Inflammatory macrophage treated with lipopolysaccharide for 1 hour (primary cell): ENCODE data around the gene VWA8.
"Not testable (repeated sequence)": the region's sequence is repeated elsewhere in the genome, so short reads cannot be mapped to it uniquely, and the experiment has no call there.

Experiments used
- DNase-seq, 2 donors: peaks; one replicate each; pipeline ENCODE4 v3.0.0-alpha.2; 2020 to 2022

VWA8 gene

DNA sequence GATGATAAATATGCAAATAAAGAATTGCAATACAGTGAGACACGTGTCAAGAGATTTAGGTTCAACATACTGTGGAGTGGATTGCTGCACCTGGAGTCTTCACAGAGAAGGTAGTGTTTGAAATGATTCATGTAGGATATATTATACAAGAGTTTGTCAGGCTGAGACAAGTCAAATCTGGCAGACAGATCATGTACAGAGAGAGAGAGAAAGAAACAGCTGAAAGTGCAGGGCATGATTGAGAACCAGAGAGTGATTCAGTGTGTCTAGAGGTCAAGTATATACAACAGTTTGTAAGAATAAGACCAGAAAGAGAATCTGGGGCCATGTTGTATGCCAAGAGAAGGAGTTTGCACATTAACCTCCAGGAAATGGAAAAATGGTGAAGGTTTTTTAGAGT, 2.1 kb upstream of the VWA8 start:
- DNase-seq = no peak

DNA sequence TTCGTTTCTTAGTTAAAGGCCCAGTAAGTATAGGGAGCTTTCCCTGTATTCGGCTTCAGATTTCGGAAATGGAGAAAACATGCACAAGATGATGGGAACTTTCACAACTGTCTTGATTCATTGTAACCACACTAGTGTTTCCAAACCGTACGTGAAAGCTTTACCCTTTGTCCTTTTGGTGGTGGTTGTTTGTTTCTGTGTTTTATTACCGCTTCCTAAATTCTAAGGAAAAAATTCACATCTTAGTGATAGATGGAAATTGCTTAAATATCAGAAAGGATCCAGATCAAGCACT, 504 bp upstream of the VWA8 start:
- DNase-seq = no peak

DNA sequence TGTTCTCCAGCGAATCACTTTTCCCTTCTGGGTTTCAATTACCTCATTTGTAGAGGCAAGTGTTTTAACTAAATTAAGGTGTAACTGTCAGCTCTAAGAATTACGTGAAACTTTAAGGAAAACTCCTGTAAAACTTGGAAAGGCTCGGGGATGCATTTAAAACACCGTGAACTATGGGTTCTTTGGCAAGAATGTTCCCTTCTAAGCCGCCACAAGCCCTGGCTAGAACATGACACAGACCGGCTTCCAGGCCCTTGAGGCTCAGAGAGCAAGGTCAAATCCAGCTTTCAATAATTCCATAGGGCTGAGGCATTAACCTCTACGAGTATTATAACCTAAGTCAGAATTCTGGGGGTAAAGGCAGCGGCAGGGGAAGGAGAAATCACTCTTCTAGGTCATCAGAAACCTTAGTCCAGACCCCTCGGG, 685 bp downstream of the VWA8 start:
- DNase-seq = peak in 1 of 2 donors; percentile 28

GRCh38 chr13:41956272-41956671, 4.6 kb downstream of the VWA8 start:
- DNase-seq = no peak

DNA sequence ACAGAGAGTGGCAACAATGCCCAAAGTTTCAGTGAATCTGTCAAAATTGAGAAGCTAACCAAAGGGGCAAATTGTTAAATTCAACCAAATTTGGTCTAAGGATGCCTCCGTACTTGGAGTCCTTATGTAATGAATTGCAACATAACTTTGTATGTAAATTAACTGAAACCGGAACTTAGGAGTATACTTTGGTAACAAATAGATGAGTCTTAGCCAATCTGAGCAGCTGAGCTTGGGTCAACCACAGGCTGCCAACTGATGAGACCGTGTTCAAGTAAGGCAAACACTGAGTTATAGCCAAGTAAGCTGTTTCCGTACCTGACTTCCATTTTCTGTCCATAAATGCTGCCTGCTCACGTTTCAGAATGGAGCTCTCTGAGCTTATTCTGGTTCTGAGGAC, 5.3 kb downstream of the VWA8 start:
- peak; percentile 81 to 91 for DNase-seq

DNA sequence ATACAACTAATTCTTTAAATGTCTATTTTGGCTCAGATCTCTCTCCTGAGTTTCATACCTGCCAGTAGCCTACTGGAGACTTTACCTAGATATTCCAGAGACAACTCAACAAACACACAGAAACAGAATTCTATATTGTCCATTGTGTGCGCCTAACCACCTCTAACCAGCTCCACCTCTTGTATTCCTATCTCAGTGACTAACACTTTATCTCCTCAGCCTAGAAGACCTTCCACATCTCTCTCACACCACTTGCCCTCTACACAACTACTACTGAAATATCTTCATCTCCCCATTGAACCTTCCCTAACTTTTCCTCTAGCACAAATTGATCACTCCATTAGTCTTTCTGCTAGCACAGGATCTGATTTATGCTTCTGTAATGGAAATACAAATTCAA, 6.7 kb downstream of the VWA8 start:
- no peak for DNase-seq

- no peak for DNase-seq
These were observed 8.2 kb downstream of the VWA8 start for GRCh38 chr13:41952749-41953148.

- DNase-seq = not testable (repeated sequence)
These were observed 11.8 kb downstream of the VWA8 start for GRCh38 chr13:41949104-41949503.

DNA sequence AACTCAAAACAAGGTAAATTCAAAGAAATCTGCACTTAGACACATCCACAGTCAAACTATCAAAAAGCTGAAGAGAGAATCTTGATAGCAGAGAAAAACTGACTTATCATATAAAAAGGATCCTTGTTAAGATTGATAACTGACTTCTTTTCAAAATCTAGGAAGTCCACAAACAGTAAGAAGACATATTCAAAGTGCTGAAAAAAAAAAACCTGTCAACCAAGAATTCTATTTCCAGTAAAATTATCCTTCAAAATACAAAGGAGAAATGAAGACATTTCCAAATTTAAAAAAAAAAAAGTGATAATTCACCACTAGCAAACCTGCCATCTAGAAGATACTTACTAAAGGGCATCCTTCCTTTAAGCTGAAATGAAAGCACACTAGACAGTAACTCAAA, 15.0 kb downstream of the VWA8 start:
- DNase-seq = no peak

DNA sequence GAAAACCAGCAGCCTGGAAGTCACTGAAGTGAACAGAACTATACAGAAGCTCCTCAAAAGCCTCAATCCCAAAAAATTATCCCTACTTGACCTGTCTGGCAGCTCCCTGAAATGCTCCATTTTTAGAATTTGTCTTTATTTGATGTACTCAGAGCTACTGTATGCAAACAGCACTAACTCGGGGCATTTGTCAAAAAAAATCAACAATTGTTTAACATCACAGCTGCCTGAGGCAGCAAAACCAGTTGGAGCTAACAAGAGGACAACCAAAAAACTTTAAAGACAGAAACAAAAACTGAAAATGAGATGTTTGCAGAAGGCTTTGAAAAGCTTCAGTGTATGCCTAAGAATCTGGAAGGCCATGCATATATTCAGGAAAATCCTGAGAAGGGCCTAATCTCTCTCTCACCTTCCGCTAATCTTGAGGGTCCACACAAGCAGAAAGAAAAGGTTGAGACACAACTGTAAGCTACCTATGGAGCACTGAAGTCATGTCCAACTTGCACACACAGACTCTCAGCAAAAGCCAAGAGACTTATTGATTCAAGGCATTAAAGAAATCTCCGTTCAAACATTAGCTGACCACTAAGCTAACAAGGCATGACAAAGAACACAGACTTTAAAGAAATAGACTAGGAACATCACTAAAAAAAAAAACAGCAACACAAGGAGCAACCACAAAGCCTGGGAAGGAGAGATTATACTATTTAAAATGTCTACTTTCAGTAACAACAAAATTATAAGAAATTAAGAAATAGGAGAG, 16.1 kb downstream of the VWA8 start:
- DNase-seq = no peak

GRCh38 chr13:41944229-41944628, 16.7 kb downstream of the VWA8 start:
- DNase-seq = no peak

DNA sequence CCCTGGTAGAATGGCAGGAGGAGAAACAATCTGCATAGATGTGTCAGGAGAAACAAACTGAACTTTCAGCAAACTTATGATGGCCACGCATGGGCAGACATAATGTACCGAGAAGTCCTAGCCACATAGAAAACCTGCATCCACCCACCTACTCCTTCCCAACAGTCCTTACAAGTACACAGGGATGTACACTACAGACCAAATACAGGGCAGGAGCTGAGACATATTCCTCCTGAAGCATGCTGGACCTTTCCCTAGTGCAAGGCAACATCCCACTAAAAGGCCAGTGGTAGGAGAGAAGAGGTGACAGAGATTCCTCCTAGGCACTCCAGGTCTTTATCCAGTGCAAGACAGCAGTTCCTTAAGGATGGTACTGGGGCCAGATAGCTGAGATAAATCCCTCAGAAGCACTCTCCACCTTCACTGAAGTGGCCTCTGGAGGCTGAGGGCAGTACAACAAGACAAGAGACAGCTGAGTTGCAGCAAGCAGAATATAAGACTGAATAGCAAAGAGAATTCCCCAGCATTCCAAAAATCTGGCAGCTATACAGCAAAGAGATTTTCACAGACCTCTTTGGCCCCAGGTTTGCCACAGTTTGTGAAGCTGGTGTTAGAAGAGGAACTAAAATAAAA, 18.3 kb downstream of the VWA8 start:
- DNase-seq = no peak

- DNase-seq = no peak
These were observed 19.7 kb downstream of the VWA8 start for GRCh38 chr13:41941174-41941573.

GRCh38 chr13:41939398-41939797, 21.5 kb downstream of the VWA8 start:
- no peak for DNase-seq

DNA sequence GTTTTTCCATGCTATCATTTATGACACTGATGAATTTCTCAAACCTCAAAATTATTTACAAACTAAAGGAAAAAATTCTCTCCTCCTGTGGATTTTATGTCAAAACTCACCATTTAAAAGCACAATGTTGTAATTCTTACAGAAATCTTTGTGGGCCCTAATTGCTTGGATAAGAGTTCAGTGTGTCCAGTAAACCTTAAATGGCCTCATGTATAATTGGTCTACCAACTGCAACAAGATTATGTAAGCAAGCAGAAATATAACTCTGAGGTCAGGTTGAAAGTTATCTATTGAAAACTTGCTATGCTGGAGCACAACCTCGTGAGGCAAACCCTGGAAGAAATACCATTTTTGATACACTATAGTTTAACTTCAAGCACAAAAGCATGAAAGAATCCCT, 22.0 kb downstream of the VWA8 start:
- no peak for DNase-seq

- DNase-seq = no peak
These were observed 23.5 kb downstream of the VWA8 start for GRCh38 chr13:41937388-41937787.

DNA sequence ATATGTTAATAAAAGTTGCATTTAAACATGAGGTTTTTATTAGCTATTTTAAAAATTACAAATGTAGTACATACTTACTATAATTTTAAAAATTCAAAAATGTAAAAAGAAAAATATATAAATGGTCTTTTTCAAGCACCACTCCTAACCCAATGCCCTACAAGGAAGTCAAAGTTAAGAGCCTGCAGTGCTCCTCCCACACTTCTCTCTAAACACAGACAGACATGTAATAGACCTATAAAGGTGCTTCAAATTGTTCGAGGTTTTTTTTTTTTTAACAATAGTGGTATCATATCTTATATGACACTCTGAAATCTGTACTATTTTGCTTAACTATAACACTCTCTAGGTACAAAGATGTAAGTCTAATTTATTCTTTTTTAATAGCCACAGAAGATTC, 25.4 kb downstream of the VWA8 start:
- DNase-seq = no peak

- no peak for DNase-seq
These were observed 25.9 kb downstream of the VWA8 start for GRCh38 chr13:41934994-41935393.

GRCh38 chr13:41934120-41934519, 26.8 kb downstream of the VWA8 start:
- DNase-seq = no peak

- no peak for DNase-seq
These were observed 29.6 kb downstream of the VWA8 start for GRCh38 chr13:41931337-41931736.

GRCh38 chr13:41930154-41930553, 30.8 kb downstream of the VWA8 start:
- no peak for DNase-seq

DNA sequence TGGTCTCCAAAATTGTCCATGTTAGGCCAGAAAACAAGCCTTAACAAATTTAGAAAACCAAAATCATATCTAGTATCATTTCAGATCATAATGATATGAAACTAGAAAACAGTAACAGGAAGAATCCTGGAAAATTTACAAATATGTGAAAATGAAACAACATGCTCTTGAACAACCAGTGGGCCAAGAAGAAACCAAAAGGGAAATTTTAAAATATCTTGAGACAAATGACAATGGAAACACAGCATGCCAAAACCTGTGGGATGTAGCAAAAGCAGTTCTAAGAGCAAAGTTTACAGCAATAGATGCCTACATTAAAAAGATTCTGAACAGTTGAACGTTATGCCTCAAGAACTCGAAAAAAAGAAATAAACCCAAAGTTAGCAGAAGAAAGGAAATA, 32.6 kb downstream of the VWA8 start:
- DNase-seq = peak; percentile 39 to 66

- no peak for DNase-seq
These were observed 35.9 kb downstream of the VWA8 start for GRCh38 chr13:41925014-41925413.

- DNase-seq = not testable (repeated sequence)
These were observed 38.0 kb downstream of the VWA8 start for GRCh38 chr13:41922894-41923293.
